Measurements from ENCODE around the gene VWA7. TPM values are rescaled to one million over a fixed set of nuclear protein-coding genes. Genes with fewer than 3 reads are reported as not detected.

VWA7 gene
- total RNA-seq, 1 experiment from 2014 or later: 2.5 TPM

GRCh38 chr6:31784098-31784925, 7.2 kb upstream of the VWA7 start:
- DNase-seq: no peak
- H3K4me3 Mint-ChIP-seq: no peak overlapping the region; a peak in 1 of 5 replicates
- H4K20me1 ChIP-seq (ENCODE audit: control insufficient read depth, insufficient read depth, insufficient read length): peaks cover 3% of the 10 kb centered on the region
- H2BK120ac ChIP-seq (ENCODE audit: low read depth, low read length, poor library complexity, severe bottlenecking): no peak overlapping the region
- no peaks in the 10 kb centered on the region for H3K27me3 ChIP-seq (ENCODE audit: insufficient read depth, low read length)
- H3K18ac ChIP-seq (ENCODE audit: insufficient read length, low read depth, low read length): no peak overlapping the region
- no peak overlapping the region for H2BK15ac ChIP-seq (ENCODE audit: low read depth, low read length)
- no peak overlapping the region; a peak in 1 of 7 replicates for H3K27ac Mint-ChIP-seq
- H3K56ac ChIP-seq (ENCODE audit: insufficient read length, low read depth, low read length): no peak overlapping the region
- H2AK5ac ChIP-seq (ENCODE audit: insufficient read length, low read length): no peak overlapping the region
- H2BK12ac ChIP-seq (ENCODE audit: insufficient read length, low read depth, low read length): no peak overlapping the region
- no peaks in the 10 kb centered on the region for H3K4me1 ChIP-seq (ENCODE audit: insufficient read depth, low read length)
- H4K5ac ChIP-seq (ENCODE audit: insufficient read length, low read depth, low read length): no peak overlapping the region
- no peak overlapping the region for H3K9ac ChIP-seq (ENCODE audit: extremely low read depth, insufficient read length, low read length)
- no peaks in the 10 kb centered on the region for H3K9me3 Mint-ChIP-seq
- H3K23ac ChIP-seq (ENCODE audit: insufficient read length, low read depth, low read length): no peak overlapping the region
- H3K14ac ChIP-seq (ENCODE audit: insufficient read depth, low read length): no peak overlapping the region
- H3K9me3 ChIP-seq (ENCODE audit: control insufficient read depth, low read depth, low read length): no peaks in the 10 kb centered on the region
- no peak overlapping the region for H3K27ac ChIP-seq (ENCODE audit: insufficient read length, low read depth, low read length)
- H3K27me3 Mint-ChIP-seq (ENCODE audit: low read depth): no peaks in the 10 kb centered on the region
- no peak overlapping the region for H3K4me2 ChIP-seq (ENCODE audit: insufficient read depth, insufficient read length, low read length)
- no peak overlapping the region for H2BK20ac ChIP-seq (ENCODE audit: low read depth, low read length, poor library complexity, severe bottlenecking)
- no peaks in the 10 kb centered on the region for H3K79me2 ChIP-seq (ENCODE audit: insufficient read depth, low read length)
- no peak overlapping the region for H3K4ac ChIP-seq (ENCODE audit: low read depth, low read length)
- no CpG with 5 or more reads among the region's 15 CpGs for WGBS (ENCODE audit: extremely low coverage, insufficient read length, low lambda C conversion rate)
- H4K8ac ChIP-seq (replicated peaks; ENCODE audit: insufficient read length, low read depth, low read length): no peak overlapping the region
- no peak overlapping the region for H4K91ac ChIP-seq (ENCODE audit: insufficient read length, low read depth, low read length)
- TF ChIP-seq CTCF (conservative IDR thresholded peaks at IDR 0.05): no peak
- peaks cover 37 to 74% (median 67%) of the 10 kb centered on the region in 3 experiments for H3K36me3 Mint-ChIP-seq (ENCODE audit: insufficient read depth in 1 of 3, low read depth in 3 of 3)
- H3K79me1 ChIP-seq (ENCODE audit: insufficient read depth, low read depth, low read length, poor library complexity, severe bottlenecking): no peaks in the 10 kb centered on the region
- H2AFZ ChIP-seq (ENCODE audit: low read length): no peak overlapping the region
- H3K4me1 Mint-ChIP-seq: no peaks in the 10 kb centered on the region
- no peak overlapping the region for H2BK5ac ChIP-seq (ENCODE audit: insufficient read length, low read length)
- H3T11ph ChIP-seq (ENCODE audit: low read length): no peak overlapping the region
- no peaks in the 10 kb centered on the region for H3K23me2 ChIP-seq (ENCODE audit: insufficient read length, low read depth, low read length, poor library complexity, severe bottlenecking)

Data from H9 (cell line).